ENCODE results near the gene SLC6A6.
A peak's percentile ranks its signal among the peaks of the same experiment; 100 is the strongest.
"Not testable (repeated sequence)": the region's sequence is repeated elsewhere in the genome, so short reads cannot be mapped to it uniquely, and the experiment has no call there.

SLC6A6 gene

DNA sequence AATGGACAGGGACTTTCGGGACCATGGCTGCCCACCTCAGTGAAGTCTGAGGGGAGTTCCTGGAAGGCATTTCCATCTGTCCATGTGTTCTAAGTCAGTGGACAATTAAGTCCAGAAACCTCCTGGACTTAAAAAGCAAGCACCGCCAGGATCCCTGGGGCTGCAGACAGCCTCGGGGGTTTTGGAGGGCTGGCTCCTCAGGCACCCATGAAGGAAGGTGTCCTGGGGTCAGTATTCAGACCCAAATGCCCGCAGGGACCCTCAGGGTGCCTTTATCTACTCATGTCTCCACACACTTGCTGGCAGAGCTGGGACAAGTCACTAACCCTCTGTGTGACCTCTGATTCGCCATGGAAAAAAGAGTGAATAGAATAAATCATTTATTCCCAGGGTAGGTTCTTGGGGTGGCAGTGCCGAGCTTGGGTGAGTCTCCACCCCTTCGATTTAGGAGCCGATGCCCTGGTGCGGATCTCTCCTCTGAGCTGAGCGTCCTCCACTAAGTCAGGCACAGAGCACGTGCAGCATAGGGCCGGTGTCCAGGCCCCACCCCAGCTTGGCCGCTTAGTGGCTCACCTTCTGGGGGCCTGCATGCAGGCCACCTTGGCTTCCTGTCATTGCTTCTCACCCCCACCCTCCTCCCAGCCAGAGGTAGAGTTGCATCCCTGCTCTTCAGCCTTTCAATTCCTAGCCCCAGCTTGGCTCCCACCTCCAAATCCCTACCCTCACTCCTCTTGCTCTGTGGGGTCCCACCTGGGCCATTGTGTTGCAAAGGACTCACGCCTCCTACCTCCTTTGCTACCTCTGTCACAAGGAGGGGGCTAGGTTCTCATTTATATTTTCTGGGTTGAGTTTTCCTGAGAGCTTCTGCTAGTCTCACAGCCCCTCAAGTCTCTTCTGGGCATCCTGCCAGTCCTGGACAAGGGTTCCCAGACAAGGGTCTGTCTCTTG lies 19.9 kb downstream of the SLC6A6 start:
- DNase-seq = no peak

DNA sequence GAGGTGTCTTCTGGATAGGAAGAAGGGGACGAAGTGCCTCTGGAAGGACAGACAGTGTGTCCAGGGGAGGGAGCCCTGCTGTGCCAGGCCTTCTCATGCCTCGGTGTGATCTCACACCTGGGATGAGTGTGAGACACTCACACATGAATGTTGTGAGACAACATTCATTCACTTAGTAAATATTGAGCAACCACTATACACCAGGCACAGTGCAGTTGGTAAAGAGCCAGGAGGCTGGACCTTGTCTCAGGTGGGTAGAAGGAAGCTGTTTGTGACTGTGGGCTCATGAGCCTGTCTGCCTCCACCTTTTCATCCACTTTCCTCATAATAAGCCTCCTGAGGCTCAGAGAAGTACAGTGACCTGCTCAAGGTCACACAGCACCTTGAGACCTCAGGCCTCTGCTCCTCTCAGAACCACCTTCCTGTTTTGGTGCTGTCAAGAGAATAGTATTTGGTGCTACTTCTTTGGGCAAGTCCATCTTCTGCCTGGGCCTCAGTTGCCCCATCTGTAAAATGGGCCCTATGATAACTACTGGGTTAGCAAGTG lies 20.9 kb downstream of the SLC6A6 start:
- no peak for DNase-seq

DNA sequence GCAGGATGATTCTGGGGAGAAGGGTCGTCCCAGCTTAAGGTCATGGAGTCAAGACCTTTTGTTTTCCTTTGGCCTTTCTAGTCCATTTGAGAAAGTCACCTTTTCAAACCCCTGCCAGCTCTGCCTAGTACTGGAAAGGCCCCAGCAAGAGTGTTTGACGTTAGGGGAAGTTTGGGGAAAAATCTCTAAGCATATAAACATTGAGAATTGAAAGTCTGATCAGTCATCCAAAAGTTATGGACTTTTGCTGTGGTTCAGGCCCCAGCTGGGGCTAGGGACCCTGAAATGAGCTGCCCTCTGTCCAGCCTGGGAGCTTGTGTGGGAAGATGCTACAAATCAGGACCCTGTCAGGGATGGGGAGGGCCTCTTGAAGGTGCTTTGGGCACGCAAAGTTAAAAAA lies 21.6 kb downstream of the SLC6A6 start:
- no peak for DNase-seq

DNA sequence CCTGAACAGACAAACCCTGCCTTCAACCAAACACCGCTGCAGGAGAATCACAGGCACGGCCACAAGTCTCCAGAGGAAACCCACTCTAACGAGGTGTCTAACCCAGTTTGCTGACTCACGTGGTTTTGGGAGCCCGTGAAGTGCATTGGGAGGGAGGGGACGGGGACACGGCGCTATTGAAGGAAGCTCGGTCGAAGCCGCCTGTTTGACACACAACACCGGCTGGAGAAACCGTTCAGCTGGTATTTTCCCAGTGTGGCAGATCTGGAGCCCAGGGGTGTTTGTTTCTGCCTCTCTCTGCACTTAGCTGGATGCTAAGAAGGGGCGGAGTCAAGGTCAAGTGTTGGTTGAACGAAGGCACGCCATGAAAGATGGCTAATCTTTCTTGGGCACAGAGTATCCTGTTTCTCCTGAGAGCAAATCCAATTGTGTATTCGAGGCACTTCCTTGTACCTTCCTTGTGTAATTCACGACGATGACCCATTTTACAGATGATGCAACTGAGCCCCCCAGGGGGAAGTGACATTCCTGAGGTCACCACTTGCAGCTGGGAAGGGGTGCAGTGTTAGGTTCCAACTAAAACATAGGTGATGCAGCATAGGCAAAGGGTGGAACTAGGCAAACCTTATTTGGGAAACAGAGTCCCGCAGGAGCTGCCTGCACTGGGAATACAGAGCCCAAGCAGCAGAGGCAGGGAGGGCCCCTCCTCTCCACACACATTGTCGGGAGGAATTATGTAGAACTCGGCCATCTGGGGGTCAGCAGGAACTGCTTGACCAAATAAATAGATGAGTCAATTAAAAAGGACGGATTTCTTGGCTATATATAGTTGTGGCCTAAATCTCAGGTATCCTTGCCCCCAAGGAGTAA lies 22.5 kb downstream of the SLC6A6 start:
- DNase-seq = peak; percentile 56

DNA sequence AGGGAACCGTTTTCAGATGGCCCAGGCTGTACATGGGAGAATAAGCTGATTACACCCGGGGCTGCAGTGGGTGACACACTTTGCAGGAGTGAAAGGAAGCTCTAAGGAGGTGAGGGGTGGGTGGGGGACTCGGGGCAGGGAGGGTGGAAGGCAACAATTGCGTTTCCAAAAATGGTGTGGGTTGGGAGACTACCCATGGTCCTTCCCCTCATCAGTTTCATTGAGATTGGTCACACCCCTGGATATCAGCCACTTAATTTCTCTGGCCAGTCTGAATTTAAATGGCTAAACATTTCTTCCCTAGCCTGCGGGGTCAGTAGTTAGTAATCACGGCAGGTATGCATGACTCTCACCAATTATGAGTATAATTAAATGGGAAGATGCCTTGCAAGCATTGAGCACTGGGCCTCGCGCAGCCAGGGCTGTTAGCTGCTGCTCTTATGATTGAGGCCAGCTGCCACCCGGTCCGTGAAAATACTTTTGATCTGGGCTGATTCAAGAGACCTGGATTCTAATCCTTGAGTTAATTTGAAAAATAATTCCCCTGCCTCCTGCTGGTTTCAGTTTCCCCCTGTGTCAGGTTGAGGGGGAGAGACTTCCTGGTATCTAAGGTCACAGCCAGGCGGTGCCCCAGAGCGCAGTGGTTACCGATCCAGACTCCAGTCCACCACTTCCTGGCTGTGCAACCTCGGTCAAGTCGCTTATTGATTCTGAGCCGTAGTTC lies 23.3 kb downstream of the SLC6A6 start:
- DNase-seq = peak; percentile 46

DNA sequence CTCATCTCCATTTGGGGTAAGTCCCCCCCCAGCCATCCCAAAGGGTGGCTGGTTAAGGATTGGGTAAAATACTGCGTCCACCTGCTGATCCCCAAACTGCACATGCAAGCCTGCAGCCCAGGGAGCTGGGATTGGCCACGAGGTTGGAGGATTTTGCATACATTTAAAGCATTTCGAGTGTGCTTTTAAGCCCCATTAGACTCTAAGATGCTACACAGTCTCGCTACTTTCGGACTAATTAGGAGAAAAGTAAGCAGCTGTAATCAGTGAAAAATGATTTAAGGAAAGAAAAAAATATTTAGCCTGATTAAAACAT lies 23.9 kb downstream of the SLC6A6 start:
- DNase-seq = no peak

DNA sequence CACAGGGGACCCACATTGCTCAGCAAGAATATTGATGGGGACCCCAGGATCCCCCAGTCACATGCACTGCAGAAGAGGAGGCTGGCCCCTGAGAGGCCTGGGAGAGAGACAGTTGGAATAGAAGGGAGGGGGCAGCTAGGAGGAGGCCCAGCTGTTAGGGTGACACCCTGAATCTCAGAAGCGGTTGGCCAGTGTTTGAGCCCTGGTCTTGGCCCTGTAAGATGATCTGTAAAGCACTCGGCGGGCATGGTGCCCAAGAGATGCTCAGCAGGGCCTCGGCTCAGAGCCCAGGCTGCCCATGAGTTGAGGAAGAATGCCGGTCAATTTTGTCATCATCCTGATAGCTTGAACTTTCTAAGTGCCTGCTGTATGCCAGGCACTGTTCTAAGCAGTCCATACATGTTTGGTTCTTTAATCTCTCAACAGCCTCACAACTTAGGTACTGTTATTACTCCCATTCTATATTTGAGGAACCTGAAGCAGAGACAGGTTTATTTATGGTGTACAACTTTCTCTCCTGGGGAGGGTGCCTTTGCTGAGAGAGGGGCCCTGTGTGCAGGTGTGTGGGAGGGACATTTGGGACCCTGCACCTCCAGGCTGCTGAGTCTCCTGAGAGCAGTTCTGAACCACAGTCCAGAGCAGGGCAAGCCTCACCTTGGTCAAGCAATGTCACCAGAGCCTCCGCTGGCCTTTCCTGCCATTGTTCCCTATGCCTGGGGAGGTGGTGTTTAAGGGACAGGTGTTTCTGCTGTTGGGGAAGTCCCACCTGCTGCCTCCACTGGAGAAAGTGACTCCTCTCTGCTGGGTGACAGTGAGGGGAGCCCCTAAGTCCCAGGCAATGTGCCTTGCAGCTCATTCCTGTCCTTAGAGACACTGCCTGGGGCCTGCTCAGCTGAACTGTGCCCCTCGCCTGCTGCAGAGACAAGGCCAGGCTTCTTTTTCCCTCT lies 26.0 kb downstream of the SLC6A6 start:
- no peak for DNase-seq

DNA sequence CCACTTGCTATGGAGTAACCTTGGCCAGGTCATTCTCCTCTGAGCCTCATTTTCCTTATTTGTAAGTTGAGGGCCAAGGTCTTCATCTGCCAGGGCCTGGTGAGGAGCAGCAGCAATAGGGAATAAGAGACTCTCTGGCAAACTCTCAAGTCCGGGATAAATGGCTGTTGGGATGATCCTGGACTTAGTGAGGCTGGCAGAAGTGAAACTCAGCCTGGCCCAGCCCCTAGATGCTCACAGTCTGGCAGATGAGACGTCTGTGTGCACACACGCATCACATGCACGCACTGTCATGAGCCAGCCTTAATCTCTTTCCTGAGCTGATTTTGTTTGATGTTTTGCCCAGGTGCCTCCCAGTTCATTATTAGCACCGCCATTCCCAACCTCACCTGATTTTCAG lies 26.8 kb downstream of the SLC6A6 start:
- DNase-seq = no peak

DNA sequence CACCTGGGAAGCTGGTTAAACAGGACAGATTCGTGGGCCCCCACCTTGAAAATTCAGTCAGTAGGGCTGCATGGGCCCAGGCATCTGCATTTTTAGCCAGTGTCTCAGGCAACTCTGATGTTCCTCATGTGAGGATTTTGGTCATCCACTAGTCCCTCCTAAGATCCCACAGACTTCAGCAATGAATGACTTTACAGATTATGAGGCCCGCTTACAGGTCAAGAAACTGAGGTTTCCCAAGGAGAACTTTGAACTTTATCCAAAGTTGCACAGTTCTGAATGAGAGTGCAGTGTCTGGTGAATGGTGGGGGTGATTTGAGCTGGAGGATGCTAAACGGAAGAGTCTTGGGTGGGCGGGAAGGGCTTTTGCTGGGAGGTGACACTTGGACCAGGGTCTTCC lies 27.2 kb downstream of the SLC6A6 start:
- no peak for DNase-seq

DNA sequence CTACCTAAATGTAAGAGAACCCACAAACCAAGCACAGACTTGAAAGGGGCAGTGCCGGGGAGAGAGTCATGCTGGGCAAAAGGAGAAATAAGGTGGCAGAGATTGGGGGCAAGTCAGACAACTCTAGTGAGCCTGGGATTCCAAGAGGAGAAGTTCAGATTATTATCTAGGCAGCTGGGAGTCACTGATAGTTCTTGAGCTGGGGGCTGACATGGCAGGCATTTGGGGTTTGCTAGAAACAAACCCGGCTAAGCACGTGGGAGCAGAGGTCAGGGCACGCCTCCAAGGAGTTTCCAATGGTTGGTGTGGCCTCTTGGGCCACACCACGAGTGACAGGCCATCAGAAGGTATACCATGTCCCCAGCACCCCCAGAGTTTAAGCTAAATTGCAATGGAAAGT lies 27.6 kb downstream of the SLC6A6 start:
- no peak for DNase-seq

DNA sequence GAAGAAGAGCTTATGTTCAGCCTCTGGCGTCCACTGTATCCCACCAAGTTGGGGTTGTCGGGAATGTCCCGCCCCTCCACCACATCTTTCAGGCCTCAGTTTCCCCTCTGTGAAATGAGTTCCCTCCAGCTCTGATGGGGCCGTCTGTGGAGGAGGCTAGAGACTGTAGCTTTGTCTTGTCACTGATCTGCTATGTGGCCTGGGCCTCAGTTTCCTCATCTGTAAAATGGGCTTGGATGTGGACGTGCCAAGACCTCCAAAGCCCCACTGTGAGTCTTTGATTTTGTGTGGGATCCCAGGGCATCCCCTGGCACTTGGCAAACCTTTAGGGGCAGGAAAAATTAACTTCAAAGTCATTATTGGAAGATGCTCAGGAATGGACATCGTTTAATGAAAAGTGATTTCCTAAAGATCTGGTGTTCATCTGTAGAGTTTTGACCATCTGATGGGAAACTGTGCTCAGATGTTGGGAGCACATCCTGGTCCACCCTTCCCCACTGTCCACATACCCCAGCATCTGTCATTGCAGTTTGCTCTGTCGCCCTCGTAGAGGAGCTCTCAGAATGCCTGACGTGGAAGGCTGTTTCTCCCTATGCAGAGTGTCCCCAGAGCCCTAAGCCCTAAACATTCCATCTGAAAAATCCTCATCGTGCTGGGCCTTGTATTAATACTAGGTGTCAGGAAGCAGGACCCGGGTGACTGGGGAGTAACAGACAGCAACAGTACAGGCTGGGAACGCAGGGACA lies 28.5 kb downstream of the SLC6A6 start:
- DNase-seq = no peak

DNA sequence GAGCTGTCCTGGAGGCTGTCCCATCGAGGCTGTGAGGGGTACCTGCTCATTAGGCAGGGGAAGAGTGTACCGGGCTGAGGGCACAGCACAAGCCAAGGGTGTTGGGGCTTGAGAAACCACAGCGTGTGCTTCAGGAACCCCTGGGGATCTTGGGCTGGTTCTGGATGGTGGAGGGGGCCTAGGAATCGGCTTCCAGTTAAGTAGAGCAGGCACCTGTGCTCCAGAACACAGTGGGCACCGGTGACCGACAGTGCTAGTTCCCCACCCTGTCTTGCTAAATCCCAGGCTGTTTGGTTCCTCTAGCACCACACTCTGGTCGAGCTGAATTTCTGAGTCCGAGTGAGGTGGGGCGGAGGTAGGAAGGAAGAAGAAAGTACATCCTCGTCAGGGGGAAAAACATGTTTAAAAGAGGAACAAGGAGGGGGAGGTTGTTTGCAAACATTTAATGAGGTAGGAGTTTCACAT lies 29.1 kb downstream of the SLC6A6 start:
- DNase-seq = peak; percentile 38

DNA sequence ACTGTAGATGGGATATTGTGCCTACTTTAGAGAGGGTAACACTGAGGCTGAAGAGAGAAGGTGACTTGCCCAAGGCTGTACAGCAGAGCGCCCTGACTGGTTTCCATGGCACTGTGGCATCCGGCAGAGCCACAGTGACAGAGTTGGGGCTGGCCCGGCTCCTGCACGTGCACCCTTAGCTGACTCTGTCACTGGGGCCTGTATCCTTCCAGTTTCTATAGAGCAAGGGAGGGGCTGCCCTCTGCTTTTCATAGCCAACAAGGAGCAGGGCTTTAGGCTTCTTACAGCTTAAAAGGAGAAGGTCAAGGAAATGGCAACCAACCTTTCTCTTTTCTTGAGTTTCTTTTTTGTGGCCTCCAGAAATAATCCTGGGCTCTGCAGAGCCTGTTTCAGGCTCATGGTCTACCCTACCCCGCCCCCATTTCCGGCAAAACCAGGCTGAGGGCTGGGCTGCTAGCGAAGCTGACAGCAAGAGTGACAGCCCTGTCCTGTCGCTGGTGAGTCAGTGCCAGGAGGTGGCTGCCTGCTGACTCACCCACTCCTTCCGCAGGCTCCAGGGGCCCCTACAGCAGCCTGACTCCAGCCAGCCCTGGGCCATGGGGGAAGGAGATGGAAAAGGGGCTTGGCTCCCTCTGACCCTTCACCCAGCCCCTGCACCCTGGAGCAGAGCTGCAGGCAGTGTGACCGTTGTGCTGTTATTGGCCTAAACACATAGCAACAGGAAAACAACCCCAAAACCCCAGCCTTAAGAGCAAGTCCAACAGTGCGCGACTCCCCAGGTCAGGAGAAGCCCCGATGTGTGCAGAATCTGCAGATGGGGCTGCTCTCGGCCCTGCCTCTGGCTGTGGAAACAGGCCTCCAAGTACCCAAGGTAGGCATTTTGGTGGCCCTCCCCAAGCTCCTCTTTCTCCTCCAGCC lies 29.8 kb downstream of the SLC6A6 start:
- DNase-seq = peak; percentile 89

DNA sequence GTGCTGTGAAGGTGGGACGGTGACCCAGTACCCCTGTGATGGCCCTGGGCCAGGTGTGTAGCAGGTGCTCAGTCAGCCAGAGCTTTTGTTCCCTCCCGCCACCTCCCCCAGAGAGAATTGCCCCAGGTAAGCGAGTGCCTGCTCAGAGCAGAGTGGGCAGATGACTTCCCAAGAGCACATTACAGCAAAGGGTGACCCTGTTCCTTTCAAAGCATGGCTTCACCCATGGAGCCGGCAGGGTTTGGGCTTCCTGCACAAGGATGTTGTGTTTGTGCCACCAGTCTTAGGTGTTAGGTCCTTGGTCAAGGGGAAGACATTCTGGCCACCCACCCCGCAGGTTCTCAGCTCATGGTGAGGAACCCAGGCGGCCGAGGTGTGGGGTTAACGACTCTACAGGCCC lies 30.7 kb downstream of the SLC6A6 start:
- DNase-seq = no peak

DNA sequence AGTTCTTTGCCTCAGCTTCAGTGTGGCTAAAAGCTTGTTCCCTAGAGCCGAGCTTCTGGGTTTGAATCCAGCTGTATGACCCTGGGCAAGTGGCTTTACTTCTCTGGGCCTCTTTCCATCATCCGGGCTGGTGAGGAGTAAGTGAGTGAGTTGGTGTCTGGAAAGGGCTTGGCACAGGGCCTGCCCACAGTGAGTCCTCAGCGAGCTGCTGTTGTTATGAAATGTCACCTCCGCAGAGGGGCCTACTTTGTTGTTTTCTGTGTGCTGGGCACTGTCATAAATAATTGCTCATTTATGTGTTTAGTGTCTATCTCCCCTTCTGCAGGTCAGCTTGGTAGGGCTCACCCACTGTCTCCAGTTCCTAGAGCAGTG lies 31.7 kb downstream of the SLC6A6 start:
- no peak for DNase-seq

DNA sequence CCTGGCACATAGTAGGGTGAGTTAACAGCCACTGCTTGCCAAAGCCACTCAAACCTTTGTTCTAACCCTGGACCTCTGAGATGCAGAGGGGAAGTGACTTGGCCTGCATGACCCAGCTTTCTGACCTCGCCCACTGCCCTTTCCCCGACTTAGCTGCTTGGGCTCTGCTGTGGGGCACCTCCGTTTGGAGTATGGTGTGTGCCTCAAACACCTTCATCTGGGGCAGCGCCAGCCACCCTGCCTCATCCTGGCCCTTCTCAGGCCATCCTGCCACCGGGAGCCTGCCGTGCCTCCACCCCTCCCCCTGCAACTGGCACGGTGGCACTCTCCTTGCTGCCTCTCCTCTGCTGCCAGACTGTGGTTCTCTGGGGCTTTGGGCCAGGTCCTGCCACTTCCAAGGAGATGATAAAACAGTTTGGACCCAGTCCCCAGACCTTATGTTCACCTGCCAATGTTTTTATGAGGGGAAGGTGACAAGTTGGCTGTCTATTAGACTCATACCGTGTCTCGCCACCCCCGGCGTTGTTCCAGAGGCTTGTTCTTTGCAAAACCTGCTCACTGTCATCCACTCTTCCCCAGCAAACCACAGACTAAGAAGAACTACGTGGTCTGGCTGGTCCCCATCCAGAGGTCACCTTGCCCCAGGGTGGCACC lies 32.2 kb downstream of the SLC6A6 start:
- no peak for DNase-seq

DNA sequence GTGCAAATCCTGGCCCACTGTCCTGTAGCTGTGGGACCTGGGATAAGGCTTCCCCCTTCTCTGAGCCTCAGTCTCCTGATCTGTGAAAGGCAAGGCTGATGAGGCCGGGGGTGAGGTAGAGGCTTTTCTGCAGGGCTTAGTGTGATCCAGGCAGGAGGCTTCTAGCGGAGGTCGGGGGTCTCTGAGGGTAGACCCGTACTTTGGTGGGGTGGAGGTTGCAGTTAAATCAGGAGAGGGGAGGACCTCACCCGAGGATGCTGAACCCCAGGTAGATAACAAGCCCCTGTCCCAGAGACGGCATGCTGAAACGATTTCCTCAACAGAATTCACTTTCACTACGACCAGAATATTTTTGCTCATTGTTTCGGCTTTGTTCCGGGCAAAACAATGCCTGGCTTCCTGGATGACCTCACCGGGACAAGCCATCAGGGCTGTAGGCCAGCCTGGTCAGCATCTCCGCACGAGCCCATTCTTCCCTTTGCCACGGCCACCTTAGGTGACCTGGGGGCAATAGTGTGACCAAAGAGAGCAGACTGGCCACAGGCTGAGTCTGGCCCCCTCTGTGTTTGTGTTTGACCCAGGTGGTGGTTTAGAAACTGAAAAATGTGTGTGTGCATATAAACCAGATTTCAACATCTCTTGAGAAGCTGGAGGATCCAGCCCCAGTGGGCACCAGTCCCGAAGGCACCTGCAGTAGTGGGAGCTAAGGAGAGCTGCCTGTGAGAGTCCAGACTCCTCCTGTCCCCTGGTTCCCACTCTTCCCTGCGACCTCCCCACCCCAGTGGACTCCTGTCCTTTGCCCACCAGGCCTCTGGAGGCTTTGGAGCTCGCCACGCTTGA lies 33.0 kb downstream of the SLC6A6 start:
- no peak for DNase-seq

DNA sequence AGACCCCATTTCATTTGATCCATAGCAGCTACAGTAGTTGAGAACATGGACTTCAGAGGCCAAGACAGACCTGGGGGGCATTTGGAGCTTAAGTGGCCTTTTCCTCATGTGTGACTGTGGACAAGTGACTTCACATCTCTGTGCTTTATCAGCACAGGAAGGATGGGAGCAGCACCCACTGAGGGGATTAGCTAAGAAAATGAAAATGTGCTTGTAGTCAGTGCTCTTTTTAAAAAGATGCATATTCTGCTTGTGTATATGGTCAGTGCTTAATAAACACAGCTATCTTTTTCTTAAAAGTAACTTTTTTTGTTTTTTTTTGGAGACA lies 34.5 kb downstream of the SLC6A6 start:
- DNase-seq = no peak

DNA sequence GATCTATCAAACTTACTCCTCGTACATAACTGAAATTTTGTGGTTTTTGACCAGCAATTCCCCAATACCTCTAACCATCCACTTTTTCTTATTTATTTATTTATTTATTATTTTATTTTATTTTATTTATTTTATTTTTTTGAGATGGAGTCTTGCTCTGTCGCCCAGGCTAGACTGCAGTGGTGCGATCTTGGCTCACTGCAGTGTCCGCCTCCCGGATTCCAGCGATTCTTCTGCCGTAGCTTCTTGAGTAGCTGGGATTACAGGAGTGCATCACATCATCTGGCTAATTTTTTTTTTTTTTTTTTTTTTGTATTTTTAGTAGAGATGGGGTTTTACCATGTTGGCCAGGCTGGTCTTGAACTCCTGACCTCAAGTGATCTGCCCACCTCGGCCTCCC lies 35.3 kb downstream of the SLC6A6 start:
- not testable (repeated sequence) for DNase-seq

All from activated T-cell treated with anti-CD3 and anti-CD28 coated beads, Interleukin-2, amount 50 U/mL, for 1 hour (primary cell).